HEK293T (cell line): ENCODE measurements around the gene CFAP92.

Experiments
- BHLHE40 ChIP-seq: fragments of 450-650 bp; IDR thresholded peaks from 2 replicates; pipeline ENCODE4 v1.6.1; 2016; ENCODE audit warnings: mild to moderate bottlenecking, moderate library complexity, borderline replicate concordance
- ELF4 ChIP-seq: fragments of 450-650 bp; IDR thresholded peaks from 2 replicates; pipeline ENCODE4 v1.6.1; 2017; ENCODE audit warnings: antibody characterized with exemption
- PKNOX1 ChIP-seq: fragments of 450-650 bp; IDR thresholded peaks from 2 replicates; pipeline ENCODE4 v1.6.1; 2016

- no peak for TF ChIP-seq BHLHE40
- TF ChIP-seq PKNOX1: no peak
- TF ChIP-seq ELF4: no peak
Observed at GRCh38 chr3:128983293-128984069, 10.4 kb downstream of the CFAP92 start.
